Measurements from ENCODE around the gene ITM2B.
"Not testable (repeated sequence)": the region's sequence is repeated elsewhere in the genome, so short reads cannot be mapped to it uniquely, and the experiment has no call there.

The ITM2B gene

GRCh38 chr13:48233046-48233888 is at the start of gene ITM2B:
ITM2B (plus strand) TSS chr13:48233206; CDS start chr13:48233361, 155 bp downstream.
- DNase-seq (ENCODE audit: low read depth in 2 of 2): peak; percentile 35 to 43

- no peak for DNase-seq (ENCODE audit: low read depth in 2 of 2)
Measured at GRCh38 chr13:48184260-48184659, 48.7 kb upstream of the ITM2B start.

DNA sequence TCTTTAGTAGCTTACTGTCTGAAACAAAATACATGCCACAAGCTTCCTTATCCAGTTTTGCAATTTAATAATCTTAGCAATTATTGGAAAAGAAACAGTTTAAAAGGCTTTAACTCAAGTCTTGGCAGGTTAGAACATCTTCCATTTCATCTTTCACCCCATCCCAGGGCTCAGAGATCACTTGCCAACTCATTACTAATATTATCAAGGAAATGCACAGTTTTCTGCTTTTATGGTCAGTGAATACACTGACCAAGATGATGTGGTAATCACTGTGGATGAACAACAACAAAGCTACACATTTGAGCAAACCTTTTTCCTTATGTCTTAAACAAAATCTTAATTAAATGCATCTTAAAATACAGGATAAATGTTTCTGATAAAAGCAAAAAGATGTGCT is 48.0 kb upstream of the ITM2B start:
- DNase-seq (ENCODE audit: low read depth in 2 of 2): no peak

DNA sequence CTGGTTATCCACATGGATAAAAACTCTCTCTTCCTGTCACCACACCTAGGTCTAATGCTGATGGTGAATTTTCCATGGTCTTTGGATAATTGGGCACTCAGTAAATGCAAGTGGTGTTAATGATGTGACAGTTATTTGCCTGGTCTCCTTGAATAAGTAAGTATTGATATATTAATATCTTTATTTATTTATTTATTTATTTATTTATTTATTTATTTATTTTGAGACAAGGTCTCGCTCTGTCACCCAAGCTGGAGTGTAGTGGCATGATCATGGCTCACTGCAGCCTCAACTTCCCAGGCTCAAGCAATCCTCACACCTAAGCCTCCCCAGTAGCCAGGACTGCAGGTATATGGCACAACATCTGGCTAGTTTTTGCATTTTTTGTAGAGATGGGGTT is 46.3 kb upstream of the ITM2B start:
- DNase-seq (ENCODE audit: low read depth in 2 of 2): no peak

- DNase-seq (ENCODE audit: low read depth in 2 of 2): no peak
Measured at GRCh38 chr13:48188131-48188530, 44.9 kb upstream of the ITM2B start.

GRCh38 chr13:48188601-48189000 is 44.4 kb upstream of the ITM2B start:
- DNase-seq (ENCODE audit: low read depth in 2 of 2): no peak

DNA sequence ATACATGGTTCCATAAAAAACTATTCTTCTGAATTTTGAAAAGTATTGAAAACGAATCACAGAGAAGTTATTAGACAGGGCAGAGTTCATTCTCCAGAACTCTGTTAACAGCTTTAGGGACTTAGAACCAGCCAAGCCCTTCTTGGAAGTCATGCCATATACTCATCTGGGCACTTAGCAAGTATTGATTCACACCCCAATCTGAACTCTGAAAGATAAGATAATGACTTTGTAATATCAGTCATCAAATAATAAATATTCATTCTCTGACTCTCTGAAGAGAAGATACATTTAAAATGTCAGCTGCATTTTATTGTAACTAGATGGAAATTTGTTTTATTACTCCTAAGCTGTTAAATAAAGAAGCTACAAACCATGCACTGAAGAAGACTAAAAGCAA is 43.8 kb upstream of the ITM2B start:
- no peak for DNase-seq (ENCODE audit: low read depth in 2 of 2)

DNA sequence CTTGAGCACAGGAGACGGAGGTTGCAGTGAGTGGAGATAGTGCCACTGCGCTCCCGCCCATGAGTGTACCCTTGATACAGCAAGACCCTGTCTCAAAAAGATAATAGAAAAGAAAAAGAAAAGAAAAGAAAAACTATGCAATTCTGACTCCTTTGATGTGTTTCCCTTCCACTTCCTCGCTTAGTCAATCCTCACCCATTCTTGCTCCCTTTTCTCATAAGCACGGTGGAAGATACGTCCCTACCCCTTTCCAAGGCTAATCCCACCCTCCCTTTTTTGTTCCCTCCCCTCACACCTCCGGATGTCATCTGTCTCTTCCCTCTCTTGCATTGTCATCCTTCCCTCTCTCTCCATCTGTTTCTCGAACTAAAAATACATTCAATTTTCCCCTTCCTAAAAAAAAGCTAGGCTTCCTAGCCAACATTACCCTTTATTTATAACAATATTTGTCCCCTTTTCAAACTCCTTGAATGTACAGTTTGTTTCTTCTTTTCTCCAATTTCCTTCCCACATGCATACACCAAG is 40.5 kb upstream of the ITM2B start:
- no peak for DNase-seq (ENCODE audit: low read depth in 2 of 2)

DNA sequence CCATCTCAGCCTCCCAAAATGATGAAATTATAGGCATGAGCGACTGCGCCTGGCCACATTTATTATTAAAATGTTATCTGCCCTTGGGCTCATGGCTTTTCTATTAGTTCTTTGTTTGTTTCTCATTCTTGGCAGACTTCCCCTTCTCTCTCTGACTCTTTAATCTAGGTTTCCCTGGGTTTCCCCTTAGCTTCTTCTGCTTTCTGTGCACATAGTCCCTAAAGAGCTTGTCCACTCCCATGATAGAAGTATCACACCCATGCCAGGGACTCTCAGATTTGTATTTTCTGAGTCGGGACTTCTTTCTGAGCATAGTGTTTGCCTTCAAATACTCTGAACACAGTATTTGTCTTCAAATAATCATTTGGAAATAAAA is 38.6 kb upstream of the ITM2B start:
- no peak for DNase-seq (ENCODE audit: low read depth in 2 of 2)

GRCh38 chr13:48199404-48199946 is 33.5 kb upstream of the ITM2B start:
- DNase-seq (ENCODE audit: low read depth in 2 of 2): no peak

GRCh38 chr13:48201044-48201443 is 32.0 kb upstream of the ITM2B start:
- no peak for DNase-seq (ENCODE audit: low read depth in 2 of 2)

DNA sequence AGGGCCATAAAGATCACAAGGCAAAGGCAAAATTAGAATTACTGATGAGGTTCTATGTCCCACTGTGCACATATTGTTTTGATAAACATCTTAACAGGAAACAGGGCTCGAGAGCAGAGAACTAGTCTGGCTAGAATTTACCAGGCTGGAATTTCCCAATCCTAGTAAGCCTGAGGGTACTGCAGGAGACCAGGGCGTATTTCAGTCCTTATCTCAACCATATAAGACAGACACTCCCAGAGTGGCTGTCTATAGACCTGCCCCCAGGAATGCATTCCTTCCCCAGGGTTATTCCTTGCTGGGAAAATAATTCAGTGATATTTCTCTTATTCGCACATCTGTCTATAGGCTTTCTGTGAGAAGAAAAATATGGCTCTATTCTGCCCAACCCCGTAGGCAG is 25.8 kb upstream of the ITM2B start:
- not testable (repeated sequence) for DNase-seq (ENCODE audit: low read depth in 2 of 2)

- DNase-seq (ENCODE audit: low read depth in 2 of 2): no peak
Measured at GRCh38 chr13:48210178-48210577, 22.8 kb upstream of the ITM2B start.

- no peak for DNase-seq (ENCODE audit: low read depth in 2 of 2)
Measured at GRCh38 chr13:48214519-48215121, 18.4 kb upstream of the ITM2B start.

DNA sequence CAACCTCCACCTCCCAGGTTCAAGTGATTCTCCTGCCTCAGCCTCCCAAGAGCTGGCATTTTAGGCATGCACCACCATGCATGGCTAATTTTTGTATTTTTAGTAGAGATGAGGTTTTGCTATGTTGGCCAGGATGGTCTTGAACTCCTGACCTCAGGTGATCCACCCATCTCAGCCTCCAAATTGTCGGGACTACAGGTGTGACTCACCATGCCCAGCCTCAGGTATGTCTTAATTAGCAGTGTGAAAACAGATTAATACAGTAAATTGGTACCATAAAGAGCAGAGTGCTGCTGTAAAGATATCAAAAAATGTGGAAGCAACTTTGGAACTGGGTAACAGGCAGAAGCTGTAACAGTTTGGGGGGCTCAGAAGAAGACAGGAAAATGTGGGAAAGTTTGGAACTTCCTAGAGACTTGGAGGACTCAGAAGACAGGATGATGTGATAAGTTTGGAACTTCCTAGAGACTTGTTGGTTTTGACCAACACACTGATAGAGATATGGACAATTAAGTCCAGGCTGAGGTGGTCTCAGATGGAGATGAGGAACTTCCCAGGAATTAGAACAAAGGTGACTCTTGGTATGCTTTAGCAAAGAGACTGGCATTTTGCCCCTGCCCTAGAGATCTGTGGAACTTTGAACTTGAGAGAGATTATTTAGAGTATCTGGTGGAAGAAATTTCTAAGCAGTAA is 17.3 kb upstream of the ITM2B start:
- not testable (repeated sequence) for DNase-seq (ENCODE audit: low read depth in 2 of 2)

- DNase-seq (ENCODE audit: low read depth in 2 of 2): no peak
Measured at GRCh38 chr13:48216204-48216711, 16.7 kb upstream of the ITM2B start.

DNA sequence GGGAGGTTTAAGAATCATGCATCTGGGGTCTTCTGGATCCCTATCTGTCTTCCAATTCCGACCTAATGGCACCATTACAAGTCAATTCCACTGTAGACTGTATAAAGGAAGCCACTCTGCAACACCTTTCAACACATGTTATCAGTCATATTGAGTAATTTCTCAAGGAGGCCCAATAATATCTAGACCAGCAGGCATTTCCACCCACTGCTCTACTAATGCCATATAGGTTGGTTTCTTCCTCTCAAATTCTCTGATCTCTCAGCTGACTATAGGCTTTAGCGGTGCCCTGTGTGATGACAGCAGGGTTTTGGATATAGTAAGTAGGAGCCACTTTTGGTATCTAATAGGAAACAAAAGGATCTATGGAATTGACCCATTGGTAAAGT is 12.4 kb upstream of the ITM2B start:
- DNase-seq (ENCODE audit: low read depth in 2 of 2): no peak

- no peak for DNase-seq (ENCODE audit: low read depth in 2 of 2)
Measured at GRCh38 chr13:48220981-48221685, 11.9 kb upstream of the ITM2B start.

GRCh38 chr13:48221686-48222187 is 11.3 kb upstream of the ITM2B start:
- no peak for DNase-seq (ENCODE audit: low read depth in 2 of 2)

- no peak for DNase-seq (ENCODE audit: low read depth in 2 of 2)
Measured at GRCh38 chr13:48222358-48223301, 10.4 kb upstream of the ITM2B start.
